Activated naive CD4-positive, alpha-beta T cell treated with anti-CD3 and anti-CD28 coated beads, Interleukin-2, amount 10 ng/mL, durations not matched to agents 5 hours and 36 hours (primary cell): ENCODE results near the gene ATP5PD. TPM values are rescaled to one million over a fixed set of nuclear protein-coding genes. Genes with fewer than 3 reads are reported as not detected.

Source experiments
- total RNA-seq, 2 experiments: library from RNA; stranded (reverse); gene quantifications; one replicate each; pipeline ENCODE4 v1.2.3, GENCODE V29; 2021

The ATP5PD gene
- total RNA-seq, result 100 to 1,000 TPM; 234 to 239 TPM

DNA sequence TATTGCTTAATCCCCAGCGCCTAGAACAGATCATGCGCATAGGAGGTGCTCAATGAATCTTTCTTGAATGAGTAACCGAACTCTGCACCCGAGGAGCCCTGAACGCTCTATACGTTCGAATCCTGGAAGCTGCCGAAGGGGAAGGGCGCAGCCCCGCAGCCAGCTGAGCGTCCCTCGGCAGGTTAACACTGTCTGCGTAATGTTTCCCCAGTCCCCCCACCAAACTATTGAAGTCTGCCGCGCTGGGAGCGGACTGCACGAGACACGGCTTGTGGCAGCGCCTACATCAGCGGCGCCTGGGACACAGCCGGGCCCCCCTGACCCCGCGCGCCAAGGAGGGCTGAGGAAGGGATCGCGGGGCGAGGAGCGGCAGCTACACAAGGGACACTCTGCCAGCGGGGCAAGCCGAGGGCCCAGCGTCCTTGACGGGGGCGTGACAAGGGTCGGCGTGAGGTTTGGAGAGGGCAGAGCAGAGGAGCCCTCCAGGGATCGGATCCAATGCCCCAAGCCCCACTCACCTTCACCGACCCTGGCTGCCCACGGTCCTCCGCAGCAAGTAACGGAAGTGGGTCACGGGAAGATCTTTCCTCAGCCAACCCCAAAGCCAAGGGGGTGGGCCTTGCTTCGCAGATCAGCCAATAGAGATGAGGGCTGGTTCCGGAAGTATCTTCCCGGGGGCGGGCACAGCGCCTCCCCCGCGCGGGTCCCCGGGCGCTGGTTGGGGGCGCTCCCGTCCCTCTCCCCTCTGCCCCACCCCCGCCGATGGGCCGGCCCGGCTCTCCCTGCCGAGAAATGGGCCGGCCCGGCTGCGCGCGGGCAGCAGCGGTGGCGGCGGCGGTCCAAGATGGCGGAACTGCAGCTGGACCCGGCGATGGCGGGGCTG lies at the start of gene ATP5PD, which contains the start of gene KCTD2:
TSS of gene ATP5PD (minus strand) at position 563 of the 883 bp plus-strand sequence. CDS start 4,319 bp downstream, outside the sequence.
TSS of gene KCTD2 (plus strand) at position 819 of the 883 bp plus-strand sequence. CDS start at position 845, 26 bp downstream.

DNA sequence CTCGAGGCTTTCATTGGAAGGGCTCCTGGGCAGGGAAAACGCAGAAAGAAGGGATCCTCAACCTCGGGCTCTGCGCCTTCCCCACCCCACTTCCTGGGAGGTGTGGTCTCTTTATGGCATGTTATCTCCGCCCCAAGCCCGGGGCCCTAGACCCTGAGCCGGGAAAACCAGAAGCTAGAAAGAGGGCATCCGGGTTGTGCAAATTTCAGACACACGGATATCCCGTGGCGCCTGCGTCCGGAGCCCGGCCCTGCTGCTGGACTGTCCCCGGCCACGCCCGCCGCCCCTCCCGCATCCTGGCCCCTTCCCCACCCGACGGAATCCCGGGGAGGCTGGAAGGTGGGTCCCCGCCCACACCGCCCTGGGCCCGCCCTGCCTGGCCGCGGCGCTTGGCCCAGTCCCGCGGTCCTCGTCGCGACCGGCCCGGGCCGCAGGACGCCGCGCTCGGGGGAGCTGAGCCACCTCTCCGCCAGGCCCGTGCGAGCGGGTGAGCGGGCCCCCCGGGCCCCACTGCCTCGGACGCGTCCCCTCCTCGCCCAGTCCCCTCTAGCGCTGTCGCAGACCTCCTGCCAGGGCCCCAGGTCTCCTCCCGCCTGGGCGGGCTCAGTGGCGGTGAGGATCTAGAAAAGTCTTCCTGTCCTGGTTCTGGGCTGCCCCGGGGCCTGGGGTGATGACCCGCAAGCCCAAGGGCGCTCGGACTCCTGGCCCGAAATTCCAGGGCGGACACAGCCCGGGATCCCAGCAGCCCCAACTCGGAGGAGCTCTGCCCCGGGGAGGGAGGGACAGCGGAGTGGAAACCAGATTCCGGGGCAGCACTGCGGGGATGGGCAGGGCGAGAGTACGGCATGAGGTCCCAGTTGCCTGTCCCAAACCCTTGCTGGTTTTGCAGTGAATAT lies 41.0 kb upstream of the ATP5PD start, which contains the start of gene SLC16A5:
TSS of gene SLC16A5 (plus strand) at position 397 of the 896 bp plus-strand sequence. CDS start 5,683 bp downstream, outside the sequence.

GRCh38 chr17:75012346-75013091 lies 34.2 kb downstream of the ATP5PD start, which contains the start of gene MRPL58:
TSS of gene MRPL58 (plus strand) at chr17:75012670. CDS start at chr17:75012687, 17 bp downstream.

Other genes starting within 250 kb of the ATP5PD start
- under 1 TPM in 1 of 2 experiments, not detected in 1; 0.10 TPM for gene GRIN2C, start 187.1 kb downstream of the ATP5PD start, total RNA-seq
- 10 to 100 TPM; 22.3 to 22.9 TPM for gene FDXR, start 174.0 kb downstream of the ATP5PD start, total RNA-seq
- not detected for gene FADS6, start 153.3 kb downstream of the ATP5PD start, total RNA-seq
- gene USH1G, start 123.7 kb downstream of the ATP5PD start, total RNA-seq, result not detected
- gene OTOP2, start 122.7 kb downstream of the ATP5PD start, total RNA-seq, result not detected
- gene OTOP3, start 111.1 kb downstream of the ATP5PD start, total RNA-seq, result not detected
- gene HID1, start 74.2 kb downstream of the ATP5PD start, total RNA-seq, result under 1 TPM; 0.58 to 0.79 TPM
- gene CDR2L, start 59.3 kb downstream of the ATP5PD start, total RNA-seq, result under 1 TPM; 0.28 to 0.41 TPM
- gene MRPL58, start 34.3 kb downstream of the ATP5PD start, total RNA-seq, result 10 to 100 TPM; 37.0 to 40.4 TPM
- 10 to 100 TPM; 19.0 to 20.5 TPM for gene KCTD2, start 256 bp upstream of the ATP5PD start, total RNA-seq
- 10 to 100 TPM; 11.5 to 11.7 TPM for gene SLC16A5, start 41.0 kb upstream of the ATP5PD start, total RNA-seq
- gene ARMC7, start 63.0 kb upstream of the ATP5PD start, total RNA-seq, result 10 to 100 TPM; 14.3 to 14.6 TPM
- 10 to 100 TPM; 63.3 to 68.0 TPM for gene NT5C, start 84.8 kb upstream of the ATP5PD start, total RNA-seq
- 100 to 1,000 TPM; 161 TPM for gene JPT1, start 107.5 kb upstream of the ATP5PD start, total RNA-seq
- 100 to 1,000 TPM; 445 to 461 TPM for gene SUMO2, start 136.0 kb upstream of the ATP5PD start, total RNA-seq
- 100 to 1,000 TPM in 1 of 2 experiments, 10 to 100 TPM in 1; 92.7 to 101 TPM for gene NUP85, start 158.7 kb upstream of the ATP5PD start, total RNA-seq
- 10 to 100 TPM; 77.2 to 80.8 TPM for gene GGA3, start 214.6 kb upstream of the ATP5PD start, total RNA-seq
- 10 to 100 TPM; 37.9 to 39.2 TPM for gene MRPS7, start 214.9 kb upstream of the ATP5PD start, total RNA-seq
- gene MIF4GD, start 224.3 kb upstream of the ATP5PD start, total RNA-seq, result 10 to 100 TPM; 44.5 to 49.0 TPM
- 10 to 100 TPM; 21.1 to 24.2 TPM for gene SLC25A19, start 242.5 kb upstream of the ATP5PD start, total RNA-seq